ENCODE results near the gene CHST12.

DNA sequence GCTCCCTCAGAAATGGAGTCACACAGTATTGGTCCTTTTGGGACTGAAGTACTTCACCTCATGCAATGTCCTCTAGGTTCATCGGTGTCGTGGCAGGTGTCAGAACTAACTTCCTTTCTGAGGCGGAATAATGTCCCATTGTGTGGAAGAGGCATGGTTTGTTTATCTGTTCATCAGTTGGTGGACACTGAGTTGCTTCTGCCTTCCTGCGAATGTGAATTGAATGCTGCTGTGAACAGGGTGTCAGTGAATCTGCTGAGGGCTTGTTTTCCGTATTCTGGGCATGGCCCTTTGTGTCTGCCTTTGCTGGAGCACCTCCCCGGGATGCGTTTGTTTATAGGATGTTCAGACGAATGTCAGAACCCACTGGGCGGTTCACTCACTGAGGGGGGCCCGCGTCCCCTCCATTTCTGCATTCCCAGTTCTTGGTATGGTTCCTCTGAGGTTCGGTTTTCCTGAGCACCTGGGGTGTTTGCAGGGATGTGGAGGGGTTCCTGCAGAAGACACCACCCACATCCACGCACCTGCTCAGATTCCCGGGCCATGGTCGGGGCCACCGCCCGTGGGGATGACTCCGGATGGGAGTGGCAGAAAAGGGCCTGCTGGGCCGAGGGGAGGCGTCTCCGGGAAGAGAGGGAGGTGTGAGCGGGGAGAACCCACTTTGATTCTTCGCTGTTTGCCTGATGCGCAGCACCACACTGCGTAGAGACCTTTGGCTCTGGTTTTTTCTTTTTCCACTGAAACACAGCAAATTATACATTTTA is 33.1 kb downstream of the CHST12 start:
- TF ChIP-seq POLR2A (IDR thresholded peaks at IDR 0.05; ENCODE audit: low read depth, low read length) (no peak), TAF1 (IDR thresholded peaks at IDR 0.05; ENCODE audit: borderline replicate concordance, low read depth, low read length) (no peak), POLR2AphosphoS5 (IDR thresholded peaks at IDR 0.05; ENCODE audit: low read depth, low read length) (no peak)

Measured in GM12892 (cell line).